Hepatocyte (in vitro differentiated cells): Measurements from ENCODE around the gene DGKD.

Experiments used
- CTCF ChIP-seq: fragments of 200-600 bp; sonication (generic); IDR thresholded peaks from 2 replicates; pipeline ENCODE4 v1.5.1; 2016; ENCODE audit warnings: antibody characterized with exemption, mild to moderate bottlenecking; ENCODE audit not compliant: poor library complexity
- EZH2phosphoT487 ChIP-seq: fragments of 200-600 bp; sonication (generic); IDR thresholded peaks from one replicate; pipeline ENCODE4 v1.6.1; 2018; ENCODE audit warnings: antibody characterized with exemption, mild to moderate bottlenecking, low read depth, moderate library complexity; ENCODE audit not compliant: unreplicated experiment, severe bottlenecking

GRCh38 chr2:233412405-233412804 is 58.1 kb downstream of the DGKD start:
- no peak for TF ChIP-seq CTCF
- TF ChIP-seq EZH2phosphoT487, result no peak
